ENCODE data around the gene CIPC. TPM values are rescaled to one million over a fixed set of nuclear protein-coding genes. Genes with fewer than 3 reads are reported as not detected.
A peak's percentile ranks its signal among the peaks of the same experiment; 100 is the strongest.

The CIPC gene
- total and polyA plus RNA-seq, 2 donors (not counting 1 experiment from before 2014, with no cell fraction given) = 13.3 to 47.0 TPM

DNA sequence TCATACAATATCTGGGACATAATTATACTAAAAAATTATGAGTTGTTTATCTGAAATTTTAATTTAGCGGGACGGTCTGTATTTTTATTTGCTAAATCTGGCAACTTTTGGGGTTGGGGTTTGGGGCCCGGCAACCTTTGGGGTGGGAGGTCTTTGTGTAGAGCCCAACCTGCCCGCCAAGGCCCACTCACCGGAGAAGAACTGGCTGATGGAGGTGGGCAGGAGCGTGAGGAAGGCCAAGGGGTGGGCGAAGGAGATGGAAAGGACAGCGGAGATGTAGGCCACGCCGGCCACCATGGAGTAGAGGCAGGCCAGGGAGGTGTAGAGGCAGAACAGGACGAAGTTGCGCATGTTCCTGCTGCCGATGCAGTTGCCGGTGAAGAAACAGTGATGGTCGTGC, 41.0 kb downstream of the CIPC start:
- Histone ChIP-seq H3K27me3 (replicated peaks in 1 of 4; ENCODE audit: control extremely low read depth in 1 of 4, control insufficient read depth in 3 of 4, insufficient read depth in 4 of 4, low read length in 3 of 4) (peaks cover 0 to 92% (median 64%) of the 10 kb centered on the region in 4 experiments), H3K4me2 (replicated peaks; ENCODE audit: low read depth, low read length, poor library complexity, severe bottlenecking) (peak overlapping the region; percentile 67), H3K4me1 (ENCODE audit: control insufficient read depth in 2 of 2, insufficient read depth in 2 of 2, low read length in 2 of 2) (peaks cover 34 to 43% of the 10 kb centered on the region in 2 donors), H3K4me3 (ENCODE audit: control extremely low read depth in 1 of 5, extremely low read depth in 1 of 5, insufficient read depth in 1 of 5, low read depth in 2 of 5, low read length in 4 of 5) (peak overlapping the region in 1 of 5 experiments; percentile 3), H3K9ac (ENCODE audit: low read length) (peak overlapping the region; percentile 21), H3K9me3 (ENCODE audit: control extremely low read depth in 1 of 3, control insufficient read depth in 2 of 3, insufficient read depth in 1 of 3, low read length in 2 of 3) (peaks cover 0 to 23% (median 0%) of the 10 kb centered on the region in 3 donors), H3K79me2 (ENCODE audit: control insufficient read depth, insufficient read depth, low read length) (no peaks in the 10 kb centered on the region), H2AFZ (ENCODE audit: insufficient read depth, low read depth, low read length, poor library complexity, severe bottlenecking) (no peak overlapping the region), H4K20me1 (ENCODE audit: control insufficient read depth, insufficient read depth, low read length, poor library complexity, severe bottlenecking) (no peaks in the 10 kb centered on the region), H3K27ac (ENCODE audit: low read length in 2 of 2) (no peak overlapping the region), H3K36me3 (replicated peaks in 1 of 2; ENCODE audit: control extremely low read depth in 1 of 2, control insufficient read depth in 1 of 2, extremely low read depth in 1 of 2, insufficient read depth in 2 of 2, low read length in 1 of 2) (no peaks in the 10 kb centered on the region)
- H3K4me3 Mint-ChIP-seq = peak overlapping the region; percentile 85
- H3K9me3 Mint-ChIP-seq (ENCODE audit: insufficient read depth) = no peaks in the 10 kb centered on the region
- H3K27ac Mint-ChIP-seq = no peak overlapping the region
- TF ChIP-seq EZH2 (IDR thresholded peaks at IDR 0.05; ENCODE audit: borderline replicate concordance, insufficient read depth, low read depth, low read length, poor library complexity, severe bottlenecking) (no peak), CTCF (IDR thresholded peaks at IDR 0.05) (no peak)
- peaks cover 26% of the 10 kb centered on the region for H3K4me1 Mint-ChIP-seq
- ATAC-seq (ENCODE audit: low read depth) (no peak), DNase-seq (no peak)
- 84% methylated on average over 13 of the region's 15 CpGs for whole genome bisulfite sequencing (ENCODE audit: insufficient coverage)
- CTCF ChIA-PET = interaction anchor here (1.2 kb wide), 1 partner anchor 177 kb away, joined by 6 read pairs; no protein-coding TSS in a partner anchor
- intact Hi-C loops (cut with micrococcal nuclease) = no loop called here
- H3K27me3 Mint-ChIP-seq = peaks cover 80% of the 10 kb centered on the region
- POLR2A ChIA-PET = no interaction called here

DNA sequence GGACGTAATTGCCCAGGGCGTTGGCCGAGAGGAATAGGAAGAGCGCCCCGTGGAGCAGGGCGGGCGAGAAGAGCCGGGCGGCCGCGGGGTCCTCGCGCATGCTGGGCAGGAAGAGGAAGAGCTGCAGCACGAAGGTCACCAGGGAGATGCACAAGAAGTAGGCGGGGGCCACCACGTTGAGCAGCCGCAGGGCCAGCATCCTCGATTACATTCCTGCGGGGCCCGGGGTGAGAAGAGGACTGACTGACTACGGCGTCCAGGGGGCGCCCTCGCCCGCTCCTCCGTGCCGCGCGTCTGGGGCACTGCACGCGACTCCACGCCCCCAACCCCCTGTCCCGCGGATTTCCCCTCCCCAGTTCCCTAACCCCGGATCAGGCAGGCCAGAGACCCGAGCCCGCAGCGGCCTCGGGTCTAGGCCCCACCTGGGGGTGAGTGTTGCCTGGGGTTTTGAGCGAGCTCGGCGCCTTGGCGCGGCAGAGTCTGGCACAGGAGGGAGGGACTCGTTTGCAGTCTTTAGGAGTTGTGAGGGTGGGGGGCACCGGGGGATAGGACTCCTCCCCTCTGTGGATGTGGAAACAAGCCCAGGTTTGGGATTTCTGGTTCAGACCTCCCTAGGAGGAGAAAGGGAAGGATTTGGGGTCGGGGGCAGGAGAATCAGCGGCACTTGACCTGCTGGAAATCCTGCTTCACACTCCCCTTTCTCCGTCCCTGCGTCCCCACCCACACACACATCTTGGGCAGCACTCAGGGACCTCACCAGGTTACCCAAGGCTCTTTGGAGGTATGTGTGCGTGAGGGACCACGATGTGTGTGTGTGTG, 41.7 kb downstream of the CIPC start:
- H3K27me3 ChIP-seq (replicated peaks in 1 of 4; ENCODE audit: control extremely low read depth in 1 of 4, control insufficient read depth in 3 of 4, insufficient read depth in 4 of 4, low read length in 3 of 4) = peaks cover 0 to 85% (median 59%) of the 10 kb centered on the region in 4 experiments
- ChIA-PET CTCF (interaction anchor here (0.5 to 4.9 kb wide), 7 partner anchors 10 to 573 kb away, joined by 3 to 18 read pairs (median 5); no protein-coding TSS in a partner anchor), POLR2A (no interaction called here)
- TF ChIP-seq CTCF (IDR thresholded peaks at IDR 0.05) (peak; percentile 72), EZH2 (IDR thresholded peaks at IDR 0.05; ENCODE audit: borderline replicate concordance, insufficient read depth, low read depth, low read length, poor library complexity, severe bottlenecking) (peak; percentile 42)
- H3K9me3 ChIP-seq (ENCODE audit: control extremely low read depth in 1 of 3, control insufficient read depth in 2 of 3, insufficient read depth in 1 of 3, low read length in 2 of 3) = peaks cover 0 to 23% (median 0%) of the 10 kb centered on the region in 3 donors
- H3K4me2 ChIP-seq (replicated peaks; ENCODE audit: low read depth, low read length, poor library complexity, severe bottlenecking) = peak overlapping the region; percentile 67
- Mint-ChIP-seq H3K27ac (no peak overlapping the region), H3K4me3 (peak overlapping the region; percentile 85), H3K4me1 (peaks cover 26% of the 10 kb centered on the region), H3K9me3 (ENCODE audit: insufficient read depth) (no peaks in the 10 kb centered on the region), H3K27me3 (peaks cover 81% of the 10 kb centered on the region)
- H3K4me1 ChIP-seq (ENCODE audit: control insufficient read depth in 2 of 2, insufficient read depth in 2 of 2, low read length in 2 of 2) = peaks cover 34 to 40% of the 10 kb centered on the region in 2 donors
- no peaks in the 10 kb centered on the region for H4K20me1 ChIP-seq (ENCODE audit: control insufficient read depth, insufficient read depth, low read length, poor library complexity, severe bottlenecking)
- peak; percentile 74 for DNase-seq
- peak overlapping the region; percentile 21 for H3K9ac ChIP-seq (ENCODE audit: low read length)
- no peaks in the 10 kb centered on the region for H3K79me2 ChIP-seq (ENCODE audit: control insufficient read depth, insufficient read depth, low read length)
- H3K27ac ChIP-seq (ENCODE audit: low read length in 2 of 2) = no peak overlapping the region
- no peaks in the 10 kb centered on the region for H3K36me3 ChIP-seq (replicated peaks in 1 of 2; ENCODE audit: control extremely low read depth in 1 of 2, control insufficient read depth in 1 of 2, extremely low read depth in 1 of 2, insufficient read depth in 2 of 2, low read length in 1 of 2)
- peak; percentile 69 for ATAC-seq (ENCODE audit: low read depth)
- H2AFZ ChIP-seq (ENCODE audit: insufficient read depth, low read depth, low read length, poor library complexity, severe bottlenecking) = peak overlapping the region; percentile 35
- peak overlapping the region in 3 of 5 experiments; percentile 3 to 41 (median 40) for H3K4me3 ChIP-seq (ENCODE audit: control extremely low read depth in 1 of 5, extremely low read depth in 1 of 5, insufficient read depth in 1 of 5, low read depth in 2 of 5, low read length in 4 of 5)
- 2% methylated on average over 47 of the region's 52 CpGs for WGBS (ENCODE audit: insufficient coverage)
- intact Hi-C loops (cut with micrococcal nuclease) = no loop called here

All from B cell (primary cell).